ENCODE results near the gene REST. TPM values are rescaled to one million over a fixed set of nuclear protein-coding genes. Genes with fewer than 3 reads are reported as not detected.

The REST gene
- total RNA-seq, 3 donors from 2014 or later (not counting 1 experiment from before 2014, with no cell fraction given): 52.1 to 71.3 (median 67.6) TPM

DNA sequence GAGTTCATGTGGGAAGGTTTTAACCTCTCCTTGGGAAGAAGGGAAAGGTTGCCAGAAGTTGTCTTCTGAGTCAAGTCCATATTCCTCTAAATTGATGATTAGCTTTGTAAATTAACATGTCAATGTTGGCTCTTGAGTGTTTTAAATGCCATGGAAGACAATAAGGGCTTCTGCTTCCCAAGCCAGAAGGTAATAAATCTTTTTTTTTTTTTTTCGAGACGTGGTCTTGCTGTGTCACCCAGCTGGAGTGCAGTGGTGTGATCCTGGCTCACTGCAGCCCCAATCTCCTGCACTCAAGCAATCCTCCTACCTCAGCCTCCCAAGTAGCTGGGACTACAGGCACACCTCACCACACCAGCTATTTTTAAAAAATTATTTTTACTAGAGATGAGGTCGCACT is 5.0 kb upstream of the REST start:
- intact Hi-C loops (cut with micrococcal nuclease): loop anchor here (10.0 kb wide), 2 partner anchors 248 to 1048 kb away; partner anchors contain the start of gene EXOC1
- H3K4me3 Mint-ChIP-seq: no peak overlapping the region
- H3K9me3 ChIP-seq (ENCODE audit: control insufficient read depth, insufficient read depth, low read length): no peaks in the 10 kb centered on the region
- H3K4me1 ChIP-seq (ENCODE audit: control insufficient read depth, insufficient read depth, low read length): peaks cover 6% of the 10 kb centered on the region
- no peak for DNase-seq
- H3K36me3 Mint-ChIP-seq: no peaks in the 10 kb centered on the region
- no peaks in the 10 kb centered on the region for H3K36me3 ChIP-seq (ENCODE audit: control insufficient read depth, insufficient read depth, low read length)
- no peak overlapping the region for H3K27ac Mint-ChIP-seq
- peaks cover 7 to 11% of the 10 kb centered on the region in 2 donors for H3K4me1 Mint-ChIP-seq
- H3K9me3 Mint-ChIP-seq: no peaks in the 10 kb centered on the region
- TF ChIP-seq CTCF (IDR thresholded peaks at IDR 0.05): no peak
- no peaks in the 10 kb centered on the region for H3K27me3 Mint-ChIP-seq (ENCODE audit: low read depth in 2 of 2)
- ATAC-seq: no peak
- H3K27me3 ChIP-seq (ENCODE audit: control insufficient read depth, insufficient read depth, low read length): no peaks in the 10 kb centered on the region
- WGBS (ENCODE audit: insufficient coverage): 75% methylated on average over 3 of the region's 3 CpGs
- no peak overlapping the region for H3K4me3 ChIP-seq (ENCODE audit: low read length)
- H3K27ac ChIP-seq (ENCODE audit: low read length): no peak overlapping the region

GRCh38 chr4:56905796-56906195 is 1.9 kb upstream of the REST start:
- no peak for TF ChIP-seq CTCF (IDR thresholded peaks at IDR 0.05)
- H3K4me1 Mint-ChIP-seq: peaks cover 25 to 29% of the 10 kb centered on the region in 2 donors
- H3K36me3 Mint-ChIP-seq: no peaks in the 10 kb centered on the region
- DNase-seq (no peak), ATAC-seq (no peak)
- Histone ChIP-seq H3K4me1 (ENCODE audit: control insufficient read depth, insufficient read depth, low read length) (peaks cover 11% of the 10 kb centered on the region), H3K9me3 (ENCODE audit: control insufficient read depth, insufficient read depth, low read length) (no peaks in the 10 kb centered on the region), H3K27ac (ENCODE audit: low read length) (no peak overlapping the region), H3K36me3 (ENCODE audit: control insufficient read depth, insufficient read depth, low read length) (no peaks in the 10 kb centered on the region), H3K27me3 (ENCODE audit: control insufficient read depth, insufficient read depth, low read length) (no peaks in the 10 kb centered on the region), H3K4me3 (ENCODE audit: low read length) (no peak overlapping the region)
- H3K27ac Mint-ChIP-seq: no peak overlapping the region
- no peaks in the 10 kb centered on the region for H3K27me3 Mint-ChIP-seq (ENCODE audit: low read depth in 2 of 2)
- no peak overlapping the region for H3K4me3 Mint-ChIP-seq
- WGBS (ENCODE audit: insufficient coverage): 83% methylated on average over 1 of the region's 1 CpG
- intact Hi-C loops (cut with micrococcal nuclease): loop anchor here (5.0 to 10.0 kb wide), 4 partner anchors 251 to 1358 kb away; partner anchors contain the start of genes CLOCK, EXOC1, PAICS and PPAT
- H3K9me3 Mint-ChIP-seq: no peaks in the 10 kb centered on the region

- Mint-ChIP-seq H3K4me3 (peak overlapping the region; percentile 94), H3K36me3 (no peaks in the 10 kb centered on the region), H3K9me3 (no peaks in the 10 kb centered on the region), H3K4me1 (peaks cover 32 to 38% of the 10 kb centered on the region in 2 donors), H3K27me3 (ENCODE audit: low read depth in 2 of 2) (no peaks in the 10 kb centered on the region), H3K27ac (peak overlapping the region; percentile 91 to 93)
- no peak for TF ChIP-seq CTCF (IDR thresholded peaks at IDR 0.05)
- intact Hi-C loops (cut with micrococcal nuclease): loop anchor here (5.0 to 10.0 kb wide), 4 partner anchors 252 to 1359 kb away; partner anchors contain the start of genes CLOCK, EXOC1, PAICS and PPAT
- no peaks in the 10 kb centered on the region for H3K27me3 ChIP-seq (ENCODE audit: control insufficient read depth, insufficient read depth, low read length)
- H3K27ac ChIP-seq (ENCODE audit: low read length): no peak overlapping the region
- H3K36me3 ChIP-seq (ENCODE audit: control insufficient read depth, insufficient read depth, low read length): peaks cover 2% of the 10 kb centered on the region
- DNase-seq: peak in 1 of 2 donors; percentile 55
- H3K9me3 ChIP-seq (ENCODE audit: control insufficient read depth, insufficient read depth, low read length): no peaks in the 10 kb centered on the region
- peak overlapping the region; percentile 37 for H3K4me3 ChIP-seq (ENCODE audit: low read length)
- H3K4me1 ChIP-seq (ENCODE audit: control insufficient read depth, insufficient read depth, low read length): peaks cover 17% of the 10 kb centered on the region
- no peak for ATAC-seq
- 43% methylated on average over 19 of the region's 19 CpGs for WGBS (ENCODE audit: insufficient coverage)
Observed at GRCh38 chr4:56906489-56907393, 959 bp upstream of the REST start.
